Parathyroid adenoma (tissue), 2 donors: ENCODE results near the gene RETREG1.

Experiments
- H2AFZ ChIP-seq: fragments of 300-600 bp; sonication (generic); one replicate; pipeline ENCODE4 v1.7.0; 2017; ENCODE audit warnings: antibody characterized with exemption, mild to moderate bottlenecking
- H3K27ac ChIP-seq: fragments of 300-600 bp; sonication (generic); one replicate; pipeline ENCODE4 v1.7.0; 2017
- H3K27me3 ChIP-seq: fragments of 300-600 bp; sonication (generic); one replicate; pipeline ENCODE4 v1.7.0; 2017; ENCODE audit warnings: low read length; ENCODE audit not compliant: control insufficient read depth, insufficient read depth
- H3K36me3 ChIP-seq: fragments of 300-600 bp; sonication (generic); one replicate; pipeline ENCODE4 v1.7.0; 2017; ENCODE audit warnings: low read length; ENCODE audit not compliant: control insufficient read depth, insufficient read depth
- H3K4me1 ChIP-seq: fragments of 300-600 bp; sonication (generic); one replicate; pipeline ENCODE4 v1.7.0; 2017; ENCODE audit warnings: control low read depth
- H3K4me2 ChIP-seq: fragments of 300-600 bp; sonication (generic); one replicate; pipeline ENCODE4 v1.7.0; 2017; ENCODE audit warnings: low read length
- H3K4me3 ChIP-seq: fragments of 300-600 bp; sonication (generic); one replicate; pipeline ENCODE4 v1.7.0; 2017; ENCODE audit warnings: low read depth, low read length
- H3K79me2 ChIP-seq: fragments of 300-600 bp; sonication (generic); one replicate; pipeline ENCODE4 v1.7.0; 2017; ENCODE audit warnings: control low read depth
- H3K9ac ChIP-seq: fragments of 300-600 bp; sonication (generic); one replicate; pipeline ENCODE4 v1.7.0; 2017; ENCODE audit warnings: mild to moderate bottlenecking
- H3K9me3 ChIP-seq: fragments of 300-600 bp; sonication (generic); one replicate; pipeline ENCODE4 v1.7.0; 2017; ENCODE audit warnings: low read length; ENCODE audit not compliant: control insufficient read depth
- TF ChIP-seq, protein P1 (sequence below): fragments of 300-600 bp; sonication (generic); IDR thresholded peaks from one replicate; pipeline ENCODE4 v1.7.0; 2017; ENCODE audit warnings: antibody characterized with exemption, mild to moderate bottlenecking
- donor health status: primary hyperparathyroidism.

The RETREG1 gene

DNA sequence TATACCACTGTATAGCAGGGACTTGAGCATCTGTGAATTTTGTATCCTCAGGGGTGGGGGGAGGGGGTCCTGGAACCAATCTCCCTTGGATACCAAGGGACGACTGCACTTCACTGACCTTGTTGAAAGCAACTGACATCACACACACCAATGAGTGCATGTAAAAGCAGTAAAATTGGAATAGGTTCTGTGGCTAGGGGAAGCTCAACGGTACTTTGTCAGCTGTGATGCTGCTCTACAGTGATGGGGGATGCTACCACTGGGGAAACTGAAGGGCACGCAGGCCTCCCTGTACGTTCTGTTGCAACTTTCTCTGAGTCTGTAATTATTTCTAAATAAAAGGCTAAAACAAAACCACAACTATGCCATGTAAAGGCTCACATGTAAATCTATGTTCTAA, 47.0 kb upstream of the RETREG1 start:
- no peak overlapping the region for H3K9ac ChIP-seq
- H3K4me2 ChIP-seq = no peak overlapping the region
- H3K79me2 ChIP-seq = no peaks in the 10 kb centered on the region
- no peaks in the 10 kb centered on the region for H3K27me3 ChIP-seq
- H3K27ac ChIP-seq = no peak overlapping the region
- no peaks in the 10 kb centered on the region for H3K9me3 ChIP-seq
- no peak overlapping the region for H2AFZ ChIP-seq
- TF ChIP-seq, protein P1, sequence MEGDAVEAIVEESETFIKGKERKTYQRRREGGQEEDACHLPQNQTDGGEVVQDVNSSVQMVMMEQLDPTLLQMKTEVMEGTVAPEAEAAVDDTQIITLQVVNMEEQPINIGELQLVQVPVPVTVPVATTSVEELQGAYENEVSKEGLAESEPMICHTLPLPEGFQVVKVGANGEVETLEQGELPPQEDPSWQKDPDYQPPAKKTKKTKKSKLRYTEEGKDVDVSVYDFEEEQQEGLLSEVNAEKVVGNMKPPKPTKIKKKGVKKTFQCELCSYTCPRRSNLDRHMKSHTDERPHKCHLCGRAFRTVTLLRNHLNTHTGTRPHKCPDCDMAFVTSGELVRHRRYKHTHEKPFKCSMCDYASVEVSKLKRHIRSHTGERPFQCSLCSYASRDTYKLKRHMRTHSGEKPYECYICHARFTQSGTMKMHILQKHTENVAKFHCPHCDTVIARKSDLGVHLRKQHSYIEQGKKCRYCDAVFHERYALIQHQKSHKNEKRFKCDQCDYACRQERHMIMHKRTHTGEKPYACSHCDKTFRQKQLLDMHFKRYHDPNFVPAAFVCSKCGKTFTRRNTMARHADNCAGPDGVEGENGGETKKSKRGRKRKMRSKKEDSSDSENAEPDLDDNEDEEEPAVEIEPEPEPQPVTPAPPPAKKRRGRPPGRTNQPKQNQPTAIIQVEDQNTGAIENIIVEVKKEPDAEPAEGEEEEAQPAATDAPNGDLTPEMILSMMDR = no peak
- no peaks in the 10 kb centered on the region for H3K36me3 ChIP-seq
- peaks cover 12% of the 10 kb centered on the region for H3K4me1 ChIP-seq
- no peak overlapping the region for H3K4me3 ChIP-seq

DNA sequence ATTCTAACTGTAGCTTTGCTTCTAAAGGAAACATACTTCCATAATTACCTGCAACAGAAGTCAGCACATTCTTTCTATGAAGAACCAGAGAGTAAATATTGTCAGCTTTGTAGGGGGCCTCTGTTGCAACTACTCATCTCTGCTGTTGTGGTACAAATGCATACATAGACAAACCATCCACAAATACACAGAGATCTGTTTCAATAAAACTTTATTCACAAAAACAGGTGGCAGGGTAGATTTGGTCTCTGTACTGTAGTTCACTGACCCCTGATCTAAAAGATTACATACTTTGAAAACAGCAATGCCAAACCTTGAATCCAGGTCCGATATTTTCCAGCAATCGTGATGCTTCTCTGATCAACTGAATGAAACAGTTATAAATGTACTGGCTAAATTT, 44.9 kb upstream of the RETREG1 start:
- Histone ChIP-seq H3K4me1 (peaks cover 6% of the 10 kb centered on the region), H3K27ac (no peak overlapping the region), H3K4me2 (no peak overlapping the region), H3K9me3 (no peaks in the 10 kb centered on the region), H2AFZ (no peak overlapping the region), H3K36me3 (no peaks in the 10 kb centered on the region), H3K27me3 (no peaks in the 10 kb centered on the region), H3K9ac (no peak overlapping the region), H3K79me2 (no peaks in the 10 kb centered on the region), H3K4me3 (no peak overlapping the region)
- TF ChIP-seq, protein P1 = no peak

DNA sequence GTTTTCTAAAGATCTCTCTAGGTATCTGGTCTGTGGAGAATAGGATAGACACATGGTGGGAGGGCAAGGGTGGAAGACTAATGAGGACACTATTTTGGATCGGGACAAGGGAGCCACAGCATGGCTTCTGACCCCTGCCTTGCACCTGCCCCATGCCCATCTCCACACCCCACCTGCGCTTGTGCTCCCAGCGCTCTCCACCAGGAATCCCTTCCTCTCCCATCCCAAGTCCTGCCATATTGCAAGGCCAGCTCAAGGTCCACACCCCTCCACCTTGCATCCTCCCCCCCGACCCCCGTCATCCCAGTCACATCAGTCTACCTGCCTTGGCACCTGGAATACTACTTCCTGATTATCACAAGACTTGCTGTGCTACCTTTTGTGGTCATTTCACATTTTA, 44.2 kb upstream of the RETREG1 start:
- Histone ChIP-seq H3K4me3 (no peak overlapping the region), H3K27ac (no peak overlapping the region), H3K9me3 (no peaks in the 10 kb centered on the region), H3K4me1 (peaks cover 6% of the 10 kb centered on the region), H3K36me3 (no peaks in the 10 kb centered on the region), H3K79me2 (no peaks in the 10 kb centered on the region), H3K27me3 (no peaks in the 10 kb centered on the region), H2AFZ (no peak overlapping the region), H3K4me2 (no peak overlapping the region), H3K9ac (no peak overlapping the region)
- TF ChIP-seq, protein P1 = no peak

DNA sequence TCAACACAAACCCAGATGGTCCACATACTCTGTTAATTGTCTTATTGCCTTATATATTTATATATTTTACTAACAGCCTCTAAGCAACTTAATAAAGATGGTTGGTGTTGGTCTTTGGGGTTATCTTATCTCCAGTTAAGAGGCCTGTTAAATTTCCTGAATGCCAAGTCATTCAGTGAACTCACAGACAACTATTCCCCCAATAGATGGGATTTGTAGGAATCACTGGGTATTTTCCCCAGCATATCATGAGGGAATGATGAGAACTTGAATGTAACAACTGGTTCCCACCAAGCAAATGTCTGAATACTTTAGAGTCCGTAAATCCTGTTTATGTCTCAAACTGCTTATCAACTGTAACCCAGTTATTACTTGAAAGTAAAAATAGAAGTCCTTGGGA, 42.7 kb upstream of the RETREG1 start:
- H2AFZ ChIP-seq = no peak overlapping the region
- H3K9me3 ChIP-seq = no peaks in the 10 kb centered on the region
- no peaks in the 10 kb centered on the region for H3K4me1 ChIP-seq
- TF ChIP-seq, protein P1 = no peak
- no peak overlapping the region for H3K4me2 ChIP-seq
- H3K9ac ChIP-seq = no peak overlapping the region
- H3K27me3 ChIP-seq = no peaks in the 10 kb centered on the region
- no peaks in the 10 kb centered on the region for H3K36me3 ChIP-seq
- no peaks in the 10 kb centered on the region for H3K79me2 ChIP-seq
- no peak overlapping the region for H3K4me3 ChIP-seq
- H3K27ac ChIP-seq = no peak overlapping the region

DNA sequence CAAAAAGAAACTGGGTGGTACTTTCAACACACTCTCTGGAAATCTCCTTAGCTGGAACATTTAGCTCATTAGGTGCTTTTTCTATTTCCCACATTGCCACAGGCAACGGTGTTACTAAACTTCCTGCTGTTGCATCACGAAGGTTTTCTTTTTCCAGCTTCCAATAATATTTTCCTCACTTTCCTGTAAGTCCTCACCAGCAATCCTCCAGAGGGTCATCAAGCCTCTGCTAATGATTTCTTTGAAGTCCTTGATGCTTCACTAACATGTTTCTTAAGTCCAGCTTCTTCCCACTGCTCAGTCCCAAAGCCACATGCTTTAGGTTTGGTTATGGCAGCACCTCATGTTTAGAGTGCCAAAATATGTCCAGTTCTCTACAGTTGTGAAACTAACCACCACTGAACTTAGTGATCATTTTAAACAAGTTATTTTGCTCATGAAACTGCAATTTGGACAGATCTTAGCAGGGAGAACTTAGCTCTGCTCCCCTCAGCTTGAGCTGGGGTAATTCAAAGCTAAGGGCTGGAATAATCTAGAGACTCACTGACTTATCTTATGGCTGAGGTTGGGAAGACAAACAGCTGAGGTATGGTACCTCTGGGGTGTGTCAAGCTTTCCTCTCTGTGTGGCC, 39.9 kb upstream of the RETREG1 start:
- Histone ChIP-seq H2AFZ (no peak overlapping the region), H3K27ac (no peak overlapping the region)

More for the DNA sequence above, 39.9 kb upstream of the RETREG1 start:
- no peak overlapping the region for H3K4me3 ChIP-seq
- H3K9me3 ChIP-seq = no peaks in the 10 kb centered on the region
- no peaks in the 10 kb centered on the region for H3K36me3 ChIP-seq
- H3K27me3 ChIP-seq = no peaks in the 10 kb centered on the region
- H3K4me2 ChIP-seq = no peak overlapping the region
- no peaks in the 10 kb centered on the region for H3K4me1 ChIP-seq
- no peak overlapping the region for H3K9ac ChIP-seq
- no peaks in the 10 kb centered on the region for H3K79me2 ChIP-seq
- TF ChIP-seq, protein P1 = no peak
